DND-41 (cell line): ENCODE measurements around the gene FBLN5.

ENCODE experiments used
- EZH2 ChIP-seq: IDR thresholded peaks from 3 replicates; pipeline ENCODE4 v1.6.1; 2012; ENCODE audit warnings: borderline replicate concordance, low read depth, mild to moderate bottlenecking, moderate library complexity, low read length, inconsistent platforms; ENCODE audit not compliant: severe bottlenecking
- TF ChIP-seq, protein P1 (sequence below): IDR thresholded peaks from 2 replicates; pipeline ENCODE4 v1.5.1; 2012; ENCODE audit warnings: borderline replicate concordance, low read length, moderate library complexity, mild to moderate bottlenecking; ENCODE audit not compliant: poor library complexity, severe bottlenecking; ENCODE audit errors: extremely low read depth

GRCh38 chr14:91912035-91912434, 35.5 kb downstream of the FBLN5 start:
- TF ChIP-seq, protein P1, sequence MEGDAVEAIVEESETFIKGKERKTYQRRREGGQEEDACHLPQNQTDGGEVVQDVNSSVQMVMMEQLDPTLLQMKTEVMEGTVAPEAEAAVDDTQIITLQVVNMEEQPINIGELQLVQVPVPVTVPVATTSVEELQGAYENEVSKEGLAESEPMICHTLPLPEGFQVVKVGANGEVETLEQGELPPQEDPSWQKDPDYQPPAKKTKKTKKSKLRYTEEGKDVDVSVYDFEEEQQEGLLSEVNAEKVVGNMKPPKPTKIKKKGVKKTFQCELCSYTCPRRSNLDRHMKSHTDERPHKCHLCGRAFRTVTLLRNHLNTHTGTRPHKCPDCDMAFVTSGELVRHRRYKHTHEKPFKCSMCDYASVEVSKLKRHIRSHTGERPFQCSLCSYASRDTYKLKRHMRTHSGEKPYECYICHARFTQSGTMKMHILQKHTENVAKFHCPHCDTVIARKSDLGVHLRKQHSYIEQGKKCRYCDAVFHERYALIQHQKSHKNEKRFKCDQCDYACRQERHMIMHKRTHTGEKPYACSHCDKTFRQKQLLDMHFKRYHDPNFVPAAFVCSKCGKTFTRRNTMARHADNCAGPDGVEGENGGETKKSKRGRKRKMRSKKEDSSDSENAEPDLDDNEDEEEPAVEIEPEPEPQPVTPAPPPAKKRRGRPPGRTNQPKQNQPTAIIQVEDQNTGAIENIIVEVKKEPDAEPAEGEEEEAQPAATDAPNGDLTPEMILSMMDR: no peak
- TF ChIP-seq EZH2: no peak
